H1 (cell line): Measurements from ENCODE around the gene MRPS6. TPM values are rescaled to one million over a fixed set of nuclear protein-coding genes. Genes with fewer than 3 reads are reported as not detected.

Source experiments
- BCL11A ChIP-seq, 2 experiments: IDR thresholded peaks; one replicate each; pipeline ENCODE4 v1.6.1; 2011; ENCODE audit warnings: low read depth in 2 of 2, low read length in 2 of 2, mild to moderate bottlenecking in 2 of 2
- CHD7 ChIP-seq: fragments of 300-600 bp; sonication (generic); IDR thresholded peaks from 2 replicates; pipeline ENCODE4 v1.7.1; 2012; ENCODE audit warnings: low read length, moderate library complexity, mild to moderate bottlenecking, inconsistent platforms; ENCODE audit not compliant: insufficient replicate concordance
- KDM4A ChIP-seq: IDR thresholded peaks from one replicate; pipeline ENCODE4 v1.7.1; 2012; ENCODE audit warnings: low read depth, mild to moderate bottlenecking, moderate library complexity, low read length, inconsistent platforms; ENCODE audit not compliant: severe bottlenecking
- SP1 ChIP-seq: IDR thresholded peaks from 2 replicates; pipeline ENCODE4 v1.6.1; 2011; ENCODE audit warnings: low read depth, low read length
- TEAD4 ChIP-seq: IDR thresholded peaks from 2 replicates; pipeline ENCODE4 v1.6.1; 2012; ENCODE audit warnings: low read depth, low read length, inconsistent platforms, mixed read lengths
- polyA plus RNA-seq, 7 experiments: library from polyadenylated mRNA; depleted of rRNA in 3 of 7; stranded (reverse) in 5 of 7; unstranded in 2 of 7; fragments of >200 nt in 5 of 7; fragments of 200-250 nt in 2 of 7; gene quantifications; 1 replicate in 5 of 7; 2 replicates in 1 of 7; 4 replicates in 1 of 7; pipeline versions ENCODE4 v1.2.1 to v1.2.3, GENCODE V29; 2011 to 2013; ENCODE audit warnings: missing spikeins in 2 of 7, mixed read lengths in 2 of 7
- total RNA-seq: library from RNA; stranded (reverse); fragmentation: NEBNext Ultra II Directional; extraction: Animal tissue kit (Norgen Biotek cat#: 25700); gene quantifications from 2 replicates; pipeline ENCODE4 v1.2.1, GENCODE V29; 2021

MRPS6 gene
- total and polyA plus RNA-seq, 2 of the 8 experiments (the other 6 are each of a cell fraction or from before 2014, with no cell fraction given) = 62.7 to 156 TPM

GRCh38 chr21:34158866-34159835 is 85.8 kb downstream of the MRPS6 start (continued):
- TF ChIP-seq TEAD4 (no peak), BCL11A (IDR thresholded peaks at IDR 0.05; ENCODE audit: low read depth in 2 of 2, low read length in 2 of 2) (no peak), KDM4A (no peak), CHD7 (no peak), SP1 (no peak)
